ENCODE data around the gene OR52E1.

GRCh38 chr11:5036669-5037068 is 32.7 kb upstream of the OR52E1 start:
- TF ChIP-seq EZH2 (IDR thresholded peaks at IDR 0.05; ENCODE audit: borderline replicate concordance, low read depth, low read length, severe bottlenecking): no peak
- TF ChIP-seq, protein P1, sequence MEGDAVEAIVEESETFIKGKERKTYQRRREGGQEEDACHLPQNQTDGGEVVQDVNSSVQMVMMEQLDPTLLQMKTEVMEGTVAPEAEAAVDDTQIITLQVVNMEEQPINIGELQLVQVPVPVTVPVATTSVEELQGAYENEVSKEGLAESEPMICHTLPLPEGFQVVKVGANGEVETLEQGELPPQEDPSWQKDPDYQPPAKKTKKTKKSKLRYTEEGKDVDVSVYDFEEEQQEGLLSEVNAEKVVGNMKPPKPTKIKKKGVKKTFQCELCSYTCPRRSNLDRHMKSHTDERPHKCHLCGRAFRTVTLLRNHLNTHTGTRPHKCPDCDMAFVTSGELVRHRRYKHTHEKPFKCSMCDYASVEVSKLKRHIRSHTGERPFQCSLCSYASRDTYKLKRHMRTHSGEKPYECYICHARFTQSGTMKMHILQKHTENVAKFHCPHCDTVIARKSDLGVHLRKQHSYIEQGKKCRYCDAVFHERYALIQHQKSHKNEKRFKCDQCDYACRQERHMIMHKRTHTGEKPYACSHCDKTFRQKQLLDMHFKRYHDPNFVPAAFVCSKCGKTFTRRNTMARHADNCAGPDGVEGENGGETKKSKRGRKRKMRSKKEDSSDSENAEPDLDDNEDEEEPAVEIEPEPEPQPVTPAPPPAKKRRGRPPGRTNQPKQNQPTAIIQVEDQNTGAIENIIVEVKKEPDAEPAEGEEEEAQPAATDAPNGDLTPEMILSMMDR (IDR thresholded peaks at IDR 0.05; ENCODE audit: borderline replicate concordance, extremely low read depth, low read length, poor library complexity, severe bottlenecking): no peak

Measured in DND-41 (cell line).